ENCODE data around the gene CCBE1. TPM values are rescaled to one million over a fixed set of nuclear protein-coding genes. Genes with fewer than 3 reads are reported as not detected.

CCBE1 gene
- total RNA-seq, 2 donors from 2014 or later: 1.00 to 2.9 TPM

- H3K27ac ChIP-seq (ENCODE audit: low read depth, low read length): no peak overlapping the region
- no peak overlapping the region for H3K4me3 ChIP-seq (ENCODE audit: low read length)
- no peaks in the 10 kb centered on the region for H3K9me3 Mint-ChIP-seq
- H3K36me3 ChIP-seq (ENCODE audit: control insufficient read depth, insufficient read depth, low read length): no peaks in the 10 kb centered on the region
- H3K36me3 Mint-ChIP-seq (ENCODE audit: low read depth): no peaks in the 10 kb centered on the region
- no peak overlapping the region for H3K27ac Mint-ChIP-seq
- no peaks in the 10 kb centered on the region for H3K9me3 ChIP-seq (ENCODE audit: control insufficient read depth, low read length)
- H3K4me1 ChIP-seq (ENCODE audit: control insufficient read depth, insufficient read depth, low read length): peaks cover 3% of the 10 kb centered on the region
- H3K4me1 Mint-ChIP-seq: peaks cover 7% of the 10 kb centered on the region
- no peaks in the 10 kb centered on the region for H3K27me3 ChIP-seq (ENCODE audit: control insufficient read depth, insufficient read depth, low read length, poor library complexity, severe bottlenecking)
- H3K27me3 Mint-ChIP-seq (ENCODE audit: insufficient read depth): peaks cover 7% of the 10 kb centered on the region
- no peak for DNase-seq
- TF ChIP-seq, protein P1, sequence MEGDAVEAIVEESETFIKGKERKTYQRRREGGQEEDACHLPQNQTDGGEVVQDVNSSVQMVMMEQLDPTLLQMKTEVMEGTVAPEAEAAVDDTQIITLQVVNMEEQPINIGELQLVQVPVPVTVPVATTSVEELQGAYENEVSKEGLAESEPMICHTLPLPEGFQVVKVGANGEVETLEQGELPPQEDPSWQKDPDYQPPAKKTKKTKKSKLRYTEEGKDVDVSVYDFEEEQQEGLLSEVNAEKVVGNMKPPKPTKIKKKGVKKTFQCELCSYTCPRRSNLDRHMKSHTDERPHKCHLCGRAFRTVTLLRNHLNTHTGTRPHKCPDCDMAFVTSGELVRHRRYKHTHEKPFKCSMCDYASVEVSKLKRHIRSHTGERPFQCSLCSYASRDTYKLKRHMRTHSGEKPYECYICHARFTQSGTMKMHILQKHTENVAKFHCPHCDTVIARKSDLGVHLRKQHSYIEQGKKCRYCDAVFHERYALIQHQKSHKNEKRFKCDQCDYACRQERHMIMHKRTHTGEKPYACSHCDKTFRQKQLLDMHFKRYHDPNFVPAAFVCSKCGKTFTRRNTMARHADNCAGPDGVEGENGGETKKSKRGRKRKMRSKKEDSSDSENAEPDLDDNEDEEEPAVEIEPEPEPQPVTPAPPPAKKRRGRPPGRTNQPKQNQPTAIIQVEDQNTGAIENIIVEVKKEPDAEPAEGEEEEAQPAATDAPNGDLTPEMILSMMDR (conservative IDR thresholded peaks at IDR 0.05): no peak
- 78 to 79% methylated on average over 6 to 7 of the region's 8 CpGs for WGBS, 2 experiments (ENCODE audit: insufficient coverage in 1 of 2, insufficient read length in 1 of 2)
- no peak overlapping the region for H3K9ac ChIP-seq (ENCODE audit: extremely low read depth, low read length, poor library complexity, severe bottlenecking)
- no peak overlapping the region for H3K4me3 Mint-ChIP-seq
Observed at GRCh38 chr18:59484561-59485328, 212.5 kb downstream of the CCBE1 start.

- Histone ChIP-seq H3K4me1 (ENCODE audit: control insufficient read depth, insufficient read depth, low read length) (peaks cover 3% of the 10 kb centered on the region), H3K4me3 (ENCODE audit: low read length) (no peak overlapping the region), H3K27ac (ENCODE audit: low read depth, low read length) (no peak overlapping the region), H3K9ac (ENCODE audit: extremely low read depth, low read length, poor library complexity, severe bottlenecking) (no peak overlapping the region), H3K27me3 (ENCODE audit: control insufficient read depth, insufficient read depth, low read length, poor library complexity, severe bottlenecking) (no peaks in the 10 kb centered on the region), H3K36me3 (ENCODE audit: control insufficient read depth, insufficient read depth, low read length) (no peaks in the 10 kb centered on the region), H3K9me3 (ENCODE audit: control insufficient read depth, low read length) (no peaks in the 10 kb centered on the region)
- Mint-ChIP-seq H3K27ac (no peak overlapping the region), H3K4me3 (no peak overlapping the region), H3K4me1 (peaks cover 7% of the 10 kb centered on the region), H3K9me3 (no peaks in the 10 kb centered on the region), H3K36me3 (ENCODE audit: low read depth) (no peaks in the 10 kb centered on the region), H3K27me3 (ENCODE audit: insufficient read depth) (peaks cover 7% of the 10 kb centered on the region)
- DNase-seq: no peak
- WGBS, 2 experiments (ENCODE audit: insufficient coverage in 1 of 2, insufficient read length in 1 of 2): 89% methylated on average over 3 of the region's 4 CpGs; no CpG with 5 or more reads in 1 of the 2 experiments
- TF ChIP-seq, protein P1 (conservative IDR thresholded peaks at IDR 0.05): no peak
Observed at GRCh38 chr18:59484131-59484530, 213.1 kb downstream of the CCBE1 start.

DNA sequence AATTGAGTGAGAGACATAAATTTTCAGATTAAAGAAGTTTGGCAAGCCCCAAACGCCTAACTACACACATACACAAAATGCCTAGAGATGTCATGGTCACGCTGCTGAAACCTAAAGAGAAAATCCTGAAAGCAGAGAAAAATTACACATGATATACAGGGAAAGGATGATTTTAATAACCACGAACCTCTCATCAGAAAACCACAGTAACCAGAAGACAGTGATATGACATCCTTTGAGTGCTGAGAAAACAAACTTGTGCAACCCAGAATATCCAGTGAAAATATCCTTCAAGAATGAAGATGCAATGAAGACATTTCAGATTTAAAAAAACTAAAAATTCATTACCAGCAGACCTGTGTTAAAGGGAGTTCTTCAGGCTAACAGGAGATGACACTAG, 215.8 kb downstream of the CCBE1 start:
- Mint-ChIP-seq H3K4me1 (peaks cover 7% of the 10 kb centered on the region), H3K27me3 (ENCODE audit: insufficient read depth) (peaks cover 7% of the 10 kb centered on the region), H3K9me3 (no peaks in the 10 kb centered on the region), H3K36me3 (ENCODE audit: low read depth) (no peaks in the 10 kb centered on the region), H3K27ac (no peak overlapping the region), H3K4me3 (no peak overlapping the region)
- H3K4me1 ChIP-seq (ENCODE audit: control insufficient read depth, insufficient read depth, low read length): no peaks in the 10 kb centered on the region
- no peaks in the 10 kb centered on the region for H3K27me3 ChIP-seq (ENCODE audit: control insufficient read depth, insufficient read depth, low read length, poor library complexity, severe bottlenecking)
- H3K4me3 ChIP-seq (ENCODE audit: low read length): no peak overlapping the region
- no peaks in the 10 kb centered on the region for H3K9me3 ChIP-seq (ENCODE audit: control insufficient read depth, low read length)
- TF ChIP-seq, protein P1 (conservative IDR thresholded peaks at IDR 0.05): no peak
- WGBS, 2 experiments (ENCODE audit: insufficient coverage in 1 of 2, insufficient read length in 1 of 2): 83 to 88% methylated on average over 3 of the region's 3 CpGs
- DNase-seq: no peak
- H3K27ac ChIP-seq (ENCODE audit: low read depth, low read length): no peak overlapping the region
- no peaks in the 10 kb centered on the region for H3K36me3 ChIP-seq (ENCODE audit: control insufficient read depth, insufficient read depth, low read length)
- no peak overlapping the region for H3K9ac ChIP-seq (ENCODE audit: extremely low read depth, low read length, poor library complexity, severe bottlenecking)

Data from endodermal cell (in vitro differentiated cells).